ENCODE data around the gene SOS2.
"Not testable (repeated sequence)": the region's sequence is repeated elsewhere in the genome, so short reads cannot be mapped to it uniquely, and the experiment has no call there.

The SOS2 gene

GRCh38 chr14:50083467-50084337, 147.7 kb downstream of the SOS2 start:
- DNase-seq, result peak; percentile 75

- DNase-seq, result peak; percentile 93
These were observed 148.5 kb downstream of the SOS2 start for GRCh38 chr14:50082784-50083466.

- DNase-seq, result peak; percentile 75
These were observed 149.1 kb downstream of the SOS2 start for GRCh38 chr14:50082308-50082742.

GRCh38 chr14:50079103-50079502, 152.3 kb downstream of the SOS2 start:
- not testable (repeated sequence) for DNase-seq

- not testable (repeated sequence) for DNase-seq
These were observed 157.7 kb downstream of the SOS2 start for GRCh38 chr14:50073663-50074062.

GRCh38 chr14:50072395-50072794, 159.0 kb downstream of the SOS2 start:
- DNase-seq, result no peak

GRCh38 chr14:50070840-50071548, 160.4 kb downstream of the SOS2 start:
- no peak for DNase-seq

- DNase-seq, result no peak
These were observed 161.1 kb downstream of the SOS2 start for GRCh38 chr14:50070230-50070629.

GRCh38 chr14:50069325-50069724, 162.1 kb downstream of the SOS2 start:
- no peak for DNase-seq

GRCh38 chr14:50068496-50068895, 162.9 kb downstream of the SOS2 start:
- DNase-seq, result no peak

- no peak for DNase-seq
These were observed 163.5 kb downstream of the SOS2 start for GRCh38 chr14:50067723-50068495.

Data from CD4-positive, alpha-beta T cell treated with Interleukin-4 for 4 hours (primary cell).